Transverse colon (tissue), 4 donors: ENCODE data around the gene PLXNC1. TPM values are rescaled to one million over a fixed set of nuclear protein-coding genes. Genes with fewer than 3 reads are reported as not detected.

Source experiments
- DNase-seq: peaks from one replicate; pipeline ENCODE4 v3.0.0-alpha.2; 2019
- H3K27ac ChIP-seq, 4 donors: fragments of 200-600 bp; sonication (generic); 2 replicates each; pipeline ENCODE4 v1.5.1; 2016 to 2018; ENCODE audit warnings: inconsistent platforms in 4 of 4
- H3K27me3 ChIP-seq: fragments of 200-600 bp; sonication (generic); 2 replicates; pipeline ENCODE4 v1.5.1; 2017; ENCODE audit warnings: inconsistent platforms
- H3K36me3 ChIP-seq, 4 donors: fragments of 200-600 bp; sonication (generic); 2 replicates each; pipeline ENCODE4 v1.5.1; 2017 to 2019; ENCODE audit warnings: inconsistent platforms in 4 of 4
- H3K4me1 ChIP-seq, 4 donors: fragments of 200-600 bp; sonication (generic); 2 replicates each; pipeline ENCODE4 v1.5.1; 2017 to 2020; ENCODE audit warnings: inconsistent platforms in 4 of 4
- H3K4me3 ChIP-seq, 4 donors: fragments of 200-600 bp; sonication (generic); 1 replicate in 1 of 4; 2 replicates in 3 of 4; pipeline versions ENCODE4 v1.5.1 to v1.6.1; 2017 to 2019; ENCODE audit warnings: inconsistent platforms in 4 of 4
- H3K9me3 ChIP-seq, 2 donors: fragments of 200-600 bp; sonication (generic); 2 replicates each; pipeline ENCODE4 v1.5.1; 2017 to 2019; ENCODE audit warnings: inconsistent platforms in 2 of 2
- EP300 ChIP-seq: sonication (generic); formaldehyde crosslinking; IDR thresholded peaks from one replicate; pipeline ENCODE4 v1.6.1; 2017; ENCODE audit warnings: antibody characterized with exemption, low read depth
- POLR2A ChIP-seq: fragments of 450-650 bp; IDR thresholded peaks from one replicate; pipeline ENCODE4 v1.6.1; 2016; ENCODE audit warnings: antibody characterized with exemption, mild to moderate bottlenecking, moderate library complexity
- POLR2AphosphoS5 ChIP-seq, 3 donors: sonication (generic); formaldehyde crosslinking; IDR thresholded peaks; one replicate each; pipeline ENCODE4 v1.6.1; 2016; ENCODE audit warnings: antibody characterized with exemption in 3 of 3
- WGBS, 2 donors: methylation state at CpG; one replicate each; pipeline ENCODE4 v1.1.5; 2018; ENCODE audit warnings: low coverage in 1 of 2; 5-methylcytosine and 5-hydroxymethylcytosine counted together
- in situ Hi-C, 4 donors: fragments of 200-750 bp; cut with MboI; loops; one replicate each; pipeline versions ENCODE4 v1.15.0 to v1.15.1; 2017; ENCODE audit warnings: low sequenced_read_pairs in 3 of 4, low pct_ligation_motif_present in 1 of 4, low pct_unique_long_range_greater_than_20kb in 1 of 4
- intact Hi-C: fragments of 100-400 bp; cut with DNase I; formaldehyde crosslinking; loops from one replicate; pipeline ENCODE4 v1.15.1; 2023; ENCODE audit warnings: low total_unique reads
- total RNA-seq, 4 donors: library from RNA; depleted of rRNA; stranded (reverse); fragments of >200 nt; gene quantifications; one replicate each; pipeline ENCODE4 v1.1.0, GENCODE V29; 2016
- TF ChIP-seq, protein P1 (sequence below), 5 experiments: fragments of 200-600 bp in 3 of 5; fragments of 450-650 bp in 2 of 5; sonication (generic) in 3 of 5; IDR thresholded peaks; 1 replicate in 2 of 5; 2 replicates in 3 of 5; pipeline ENCODE4 v1.5.1; 2016 to 2017; ENCODE audit warnings: antibody characterized with exemption in 5 of 5, inconsistent platforms in 3 of 5, mild to moderate bottlenecking in 2 of 5, moderate library complexity in 1 of 5

Gene PLXNC1
- total RNA-seq, 4 donors from 2014 or later = 3.3 to 12.7 (median 6.8) TPM

DNA sequence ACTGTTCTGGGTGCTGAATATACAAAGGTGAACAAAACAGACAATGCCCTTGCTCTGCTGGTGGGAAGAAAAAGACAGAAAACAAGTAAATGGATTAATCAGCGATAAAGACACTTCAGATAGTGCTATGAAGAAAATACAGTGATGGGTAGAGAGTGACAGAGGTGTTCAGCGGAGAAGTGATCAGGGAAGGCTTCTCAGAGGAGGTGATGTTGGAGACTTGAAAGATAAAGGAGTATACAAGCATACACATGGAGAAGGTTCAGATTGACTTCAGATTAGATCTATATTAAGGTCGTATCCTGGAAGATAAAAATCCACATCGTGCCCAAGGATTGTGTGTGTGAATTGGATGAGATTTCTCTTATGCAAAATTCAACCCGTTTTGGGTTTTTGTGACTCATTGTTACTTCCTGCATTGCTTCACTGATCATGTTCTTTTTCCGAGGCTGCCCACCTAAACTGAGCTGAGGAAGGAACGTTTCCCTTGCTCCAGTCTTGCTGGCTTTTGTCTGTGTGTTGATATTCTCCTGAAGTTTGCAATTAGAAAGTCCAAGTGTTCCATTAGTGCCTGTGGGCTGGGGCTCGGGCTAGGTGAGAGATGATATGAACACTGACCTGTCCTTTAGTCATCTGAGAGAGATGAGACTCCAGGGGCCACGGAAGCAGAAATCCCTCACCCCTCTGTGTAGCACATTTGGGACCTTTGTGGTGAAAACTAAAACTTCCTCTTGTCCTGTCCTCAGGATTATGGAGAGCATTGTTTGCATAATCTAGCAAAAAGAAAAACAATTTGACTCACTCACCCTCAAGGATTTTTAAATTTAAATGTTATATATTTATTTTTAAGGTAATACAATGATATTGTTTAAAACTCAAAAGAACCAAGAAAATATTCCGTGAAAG is 27.6 kb downstream of the PLXNC1 start:
- in situ Hi-C loops = no loop called here
- H3K36me3 ChIP-seq = no peaks in the 10 kb centered on the region
- H3K27ac ChIP-seq = peak overlapping the region in 1 of 4 donors; percentile 27
- intact Hi-C loops = no loop called here
- WGBS, 2 donors = 67% methylated on average over 9 to 10 of the region's 10 CpGs
- H3K4me3 ChIP-seq = no peak overlapping the region
- peaks cover 0 to 23% (median 0%) of the 10 kb centered on the region in 4 donors for H3K4me1 ChIP-seq
- peaks cover 6 to 7% of the 10 kb centered on the region in 2 donors for H3K9me3 ChIP-seq
- H3K27me3 ChIP-seq = no peaks in the 10 kb centered on the region
- no peak for DNase-seq
- TF ChIP-seq POLR2AphosphoS5 (IDR thresholded peaks at IDR 0.05) = no peak
- TF ChIP-seq, protein P1, sequence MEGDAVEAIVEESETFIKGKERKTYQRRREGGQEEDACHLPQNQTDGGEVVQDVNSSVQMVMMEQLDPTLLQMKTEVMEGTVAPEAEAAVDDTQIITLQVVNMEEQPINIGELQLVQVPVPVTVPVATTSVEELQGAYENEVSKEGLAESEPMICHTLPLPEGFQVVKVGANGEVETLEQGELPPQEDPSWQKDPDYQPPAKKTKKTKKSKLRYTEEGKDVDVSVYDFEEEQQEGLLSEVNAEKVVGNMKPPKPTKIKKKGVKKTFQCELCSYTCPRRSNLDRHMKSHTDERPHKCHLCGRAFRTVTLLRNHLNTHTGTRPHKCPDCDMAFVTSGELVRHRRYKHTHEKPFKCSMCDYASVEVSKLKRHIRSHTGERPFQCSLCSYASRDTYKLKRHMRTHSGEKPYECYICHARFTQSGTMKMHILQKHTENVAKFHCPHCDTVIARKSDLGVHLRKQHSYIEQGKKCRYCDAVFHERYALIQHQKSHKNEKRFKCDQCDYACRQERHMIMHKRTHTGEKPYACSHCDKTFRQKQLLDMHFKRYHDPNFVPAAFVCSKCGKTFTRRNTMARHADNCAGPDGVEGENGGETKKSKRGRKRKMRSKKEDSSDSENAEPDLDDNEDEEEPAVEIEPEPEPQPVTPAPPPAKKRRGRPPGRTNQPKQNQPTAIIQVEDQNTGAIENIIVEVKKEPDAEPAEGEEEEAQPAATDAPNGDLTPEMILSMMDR (IDR thresholded peaks at IDR 0.05) = no peak
- no peak for TF ChIP-seq POLR2A
- no peak for TF ChIP-seq EP300

DNA sequence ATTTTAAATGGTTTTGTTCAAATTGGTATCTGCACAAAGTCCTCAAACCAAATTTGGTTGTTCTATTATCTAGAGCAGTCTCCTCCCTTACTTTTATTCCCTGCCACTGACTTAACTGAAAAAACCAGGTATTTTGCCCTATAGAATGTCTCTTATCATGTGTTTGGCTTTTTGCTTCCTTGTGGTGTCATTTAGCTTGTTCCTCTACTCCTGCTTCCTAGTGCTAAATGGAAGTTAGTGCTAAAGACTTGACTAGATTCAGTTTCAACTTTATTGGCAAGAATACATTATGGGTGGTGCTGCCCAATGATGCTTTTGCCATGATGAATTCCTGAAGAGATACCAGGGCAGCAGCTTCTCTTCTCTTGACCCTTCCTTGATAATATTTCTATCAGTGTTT is 29.7 kb downstream of the PLXNC1 start:
- TF ChIP-seq POLR2A = no peak
- peaks cover 0 to 23% (median 2%) of the 10 kb centered on the region in 4 donors for H3K4me1 ChIP-seq

DNA sequence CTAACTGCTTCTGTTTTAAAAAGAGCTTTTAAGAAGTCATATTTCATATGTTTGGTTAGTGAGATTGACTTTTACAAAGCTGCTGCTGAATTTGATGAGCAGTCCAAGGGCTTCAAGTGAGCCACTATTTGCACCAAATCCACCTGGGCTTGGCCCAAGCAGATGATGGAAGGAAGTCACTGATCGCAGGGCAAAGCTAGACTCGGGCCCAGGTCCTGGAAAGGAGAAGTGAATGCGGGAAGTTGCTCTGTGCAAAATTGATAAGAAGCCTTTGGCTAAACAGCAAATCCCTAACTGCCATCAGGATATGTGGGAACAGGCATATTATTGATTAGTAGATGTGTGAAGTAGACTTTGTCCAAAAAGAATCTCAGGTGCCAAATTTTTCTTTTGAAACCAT is 30.5 kb downstream of the PLXNC1 start:
- Histone ChIP-seq H3K27ac (no peak overlapping the region), H3K9me3 (peaks cover 6 to 7% of the 10 kb centered on the region in 2 donors), H3K36me3 (no peaks in the 10 kb centered on the region), H3K4me3 (no peak overlapping the region), H3K27me3 (no peaks in the 10 kb centered on the region), H3K4me1 (peaks cover 0 to 23% (median 7%) of the 10 kb centered on the region in 4 donors)
- in situ Hi-C loops = no loop called here
- no peak for DNase-seq
- 86 to 87% methylated on average over 1 to 3 of the region's 3 CpGs for WGBS, 2 donors
- intact Hi-C loops = no loop called here
- no peak for TF ChIP-seq POLR2AphosphoS5 (IDR thresholded peaks at IDR 0.05)
- TF ChIP-seq POLR2A = no peak
- TF ChIP-seq, protein P1 (IDR thresholded peaks at IDR 0.05) = no peak
- no peak for TF ChIP-seq EP300

More for the DNA sequence above, 29.7 kb downstream of the PLXNC1 start:
- Histone ChIP-seq H3K27ac (no peak overlapping the region), H3K4me3 (no peak overlapping the region), H3K36me3 (no peaks in the 10 kb centered on the region), H3K9me3 (peaks cover 6 to 7% of the 10 kb centered on the region in 2 donors), H3K27me3 (no peaks in the 10 kb centered on the region)
- in situ Hi-C loops = no loop called here
- intact Hi-C loops = no loop called here
- no peak for DNase-seq

DNA sequence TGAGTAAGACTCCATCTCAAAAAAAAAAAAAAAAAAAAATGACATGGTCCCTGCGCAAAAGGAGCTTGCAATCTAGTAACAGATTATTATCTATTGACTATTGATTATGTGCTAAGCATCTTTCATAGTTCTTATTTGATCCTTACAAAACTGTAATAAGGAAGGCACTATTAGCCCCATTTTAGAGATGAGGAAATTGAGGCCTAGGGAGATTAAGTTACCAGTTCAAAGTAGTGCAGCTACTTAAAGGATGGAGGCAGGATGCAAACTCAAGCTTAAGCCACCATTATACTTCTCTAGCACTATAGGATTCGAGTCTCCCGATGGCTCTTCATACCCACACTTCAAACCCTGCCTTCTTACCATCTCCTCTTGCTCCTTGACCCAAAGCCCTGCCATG is 31.3 kb downstream of the PLXNC1 start:
- intact Hi-C loops = no loop called here
- H3K36me3 ChIP-seq = no peaks in the 10 kb centered on the region
- TF ChIP-seq POLR2A (no peak), EP300 (no peak), POLR2AphosphoS5 (IDR thresholded peaks at IDR 0.05) (no peak)
- TF ChIP-seq, protein P1 (IDR thresholded peaks at IDR 0.05) = no peak

More for the DNA sequence above, 31.3 kb downstream of the PLXNC1 start:
- Histone ChIP-seq H3K4me3 (no peak overlapping the region), H3K27me3 (no peaks in the 10 kb centered on the region), H3K9me3 (peaks cover 6 to 7% of the 10 kb centered on the region in 2 donors), H3K4me1 (peaks cover 0 to 28% (median 11%) of the 10 kb centered on the region in 4 donors), H3K27ac (no peak overlapping the region)
- DNase-seq = no peak
- in situ Hi-C loops = no loop called here
- WGBS, 2 donors = 66 to 67% methylated on average over 3 of the region's 3 CpGs
